ENCODE data around the gene NR2F1-AS1. TPM values are rescaled to one million over a fixed set of nuclear protein-coding genes. Genes with fewer than 3 reads are reported as not detected.

The NR2F1-AS1 gene
- polyA plus RNA-seq, 2 of the 4 experiments (the other 2 are of a cell fraction), result 5.5 to 8.3 TPM

GRCh38 chr5:93580063-93580926, 724 bp downstream of the NR2F1-AS1 start:
- POLR2A ChIA-PET, result interaction anchor here (1.1 kb wide), 1 partner anchor 17 kb away, joined by 3 read pairs; no protein-coding TSS in a partner anchor
- 2% methylated on average over 36 of the region's 73 CpGs for WGBS (ENCODE audit: missing lambda C conversion rate)
- DNase-seq (ENCODE audit: low read depth in 1 of 2, low spot score in 1 of 2), result peak in 1 of 2 experiments; percentile 28
- H3K4me3 ChIP-seq, result peak overlapping the region; percentile 78
- no peak for FAIRE-seq
- peak overlapping the region; percentile 94 for H3K4me2 ChIP-seq
- H3K9me3 ChIP-seq, result no peaks in the 10 kb centered on the region
- peaks cover 4% of the 10 kb centered on the region; the same call in 1 of the 3 replicates for H3K4me1 ChIP-seq
- ATAC-seq, result peak; percentile 8 to 56
- CTCF ChIA-PET, result interaction anchor here (1.1 to 4.4 kb wide), 3 partner anchors 27 to 223 kb away, joined by 3 to 14 read pairs (median 3); no protein-coding TSS in a partner anchor
- H3K27ac ChIP-seq, result peak overlapping the region; percentile 63 to 94
- TF ChIP-seq, protein P1, sequence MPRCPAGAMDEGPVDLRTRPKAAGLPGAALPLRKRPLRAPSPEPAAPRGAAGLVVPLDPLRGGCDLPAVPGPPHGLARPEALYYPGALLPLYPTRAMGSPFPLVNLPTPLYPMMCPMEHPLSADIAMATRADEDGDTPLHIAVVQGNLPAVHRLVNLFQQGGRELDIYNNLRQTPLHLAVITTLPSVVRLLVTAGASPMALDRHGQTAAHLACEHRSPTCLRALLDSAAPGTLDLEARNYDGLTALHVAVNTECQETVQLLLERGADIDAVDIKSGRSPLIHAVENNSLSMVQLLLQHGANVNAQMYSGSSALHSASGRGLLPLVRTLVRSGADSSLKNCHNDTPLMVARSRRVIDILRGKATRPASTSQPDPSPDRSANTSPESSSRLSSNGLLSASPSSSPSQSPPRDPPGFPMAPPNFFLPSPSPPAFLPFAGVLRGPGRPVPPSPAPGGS (IDR thresholded peaks at IDR 0.05), result no peak
- TF ChIP-seq POLR2A (IDR thresholded peaks at IDR 0.05; ENCODE audit: low read length), result no peak; the same call in none of the 2 replicates
- TF ChIP-seq PHF8 (IDR thresholded peaks at IDR 0.05; ENCODE audit: borderline replicate concordance, low read depth), result 0 out of 2 replicates have a peak, but pooled peaks have one; percentile 28
- TF ChIP-seq, protein P2, sequence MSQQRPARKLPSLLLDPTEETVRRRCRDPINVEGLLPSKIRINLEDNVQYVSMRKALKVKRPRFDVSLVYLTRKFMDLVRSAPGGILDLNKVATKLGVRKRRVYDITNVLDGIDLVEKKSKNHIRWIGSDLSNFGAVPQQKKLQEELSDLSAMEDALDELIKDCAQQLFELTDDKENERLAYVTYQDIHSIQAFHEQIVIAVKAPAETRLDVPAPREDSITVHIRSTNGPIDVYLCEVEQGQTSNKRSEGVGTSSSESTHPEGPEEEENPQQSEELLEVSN (IDR thresholded peaks at IDR 0.05; ENCODE audit: borderline replicate concordance, low read depth), result peak; percentile 81; the same call in 1 of the 2 replicates
- no peak for TF ChIP-seq CEBPB (IDR thresholded peaks at IDR 0.05)
- TF ChIP-seq RNF2 (IDR thresholded peaks at IDR 0.05; ENCODE audit: borderline replicate concordance, low read depth), result no peak; the same call in 1 of the 2 replicates
- no peak for TF ChIP-seq FOXS1 (CRISPR knock-in tag; IDR thresholded peaks at IDR 0.05)
- no peak for TF ChIP-seq JUNB (IDR thresholded peaks at IDR 0.05)
- TF ChIP-seq MAX (IDR thresholded peaks at IDR 0.05), result peak; percentile 61; the same call in 1 of the 2 replicates
- TF ChIP-seq HDAC2 (IDR thresholded peaks at IDR 0.05), result no peak
- TF ChIP-seq RAD21 (conservative IDR thresholded peaks at IDR 0.05 in 1 of 2, IDR thresholded peaks at IDR 0.05 in 1 of 2), result 0 out of 5 replicates have a peak, but pooled peaks of 1 of the 2 experiments have one; percentile 15

DNA sequence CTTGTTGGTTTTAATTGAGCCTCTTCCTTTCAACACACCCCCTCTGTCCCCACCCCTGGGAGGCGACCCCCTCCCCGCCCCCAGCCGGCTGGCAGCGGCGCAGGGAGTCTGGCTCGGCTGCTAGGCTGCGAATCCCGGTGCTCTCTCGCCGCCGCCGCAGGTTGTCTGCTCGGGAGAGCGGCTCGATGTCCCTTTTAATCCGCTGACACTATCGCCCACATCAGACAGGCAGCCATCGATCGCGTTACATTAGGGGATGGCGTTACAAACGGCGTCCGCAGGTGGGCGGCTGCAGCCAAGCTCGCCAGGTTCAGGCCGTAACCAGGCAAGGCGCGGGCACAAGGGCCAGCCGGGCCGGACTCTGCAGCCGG, 1.3 kb downstream of the NR2F1-AS1 start:
- POLR2A ChIA-PET, result interaction anchor here (1.1 kb wide), 1 partner anchor 16 kb away, joined by 3 read pairs; no protein-coding TSS in a partner anchor
- FAIRE-seq (no peak), DNase-seq (ENCODE audit: low read depth in 1 of 2, low spot score in 1 of 2) (no peak), ATAC-seq (no peak; a peak in 3 of 6 replicates)
- CTCF ChIA-PET, result interaction anchor here (1.1 to 4.4 kb wide), 4 partner anchors 17 to 224 kb away, joined by 3 to 14 read pairs (median 3); no protein-coding TSS in a partner anchor
- TF ChIP-seq TP53 (CRISPR knock-in tag; IDR thresholded peaks at IDR 0.05), result no peak
- TF ChIP-seq FOXS1 (CRISPR knock-in tag; IDR thresholded peaks at IDR 0.05), result no peak
- TF ChIP-seq, protein P3, sequence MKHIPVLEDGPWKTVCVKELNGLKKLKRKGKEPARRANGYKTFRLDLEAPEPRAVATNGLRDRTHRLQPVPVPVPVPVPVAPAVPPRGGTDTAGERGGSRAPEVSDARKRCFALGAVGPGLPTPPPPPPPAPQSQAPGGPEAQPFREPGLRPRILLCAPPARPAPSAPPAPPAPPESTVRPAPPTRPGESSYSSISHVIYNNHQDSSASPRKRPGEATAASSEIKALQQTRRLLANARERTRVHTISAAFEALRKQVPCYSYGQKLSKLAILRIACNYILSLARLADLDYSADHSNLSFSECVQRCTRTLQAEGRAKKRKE (CRISPR knock-in tag; IDR thresholded peaks at IDR 0.05; ENCODE audit: low read depth), result no peak
- TF ChIP-seq RFX5 (IDR thresholded peaks at IDR 0.05), result no peak
- no peak for TF ChIP-seq KDM5A (IDR thresholded peaks at IDR 0.05)
- no peak for TF ChIP-seq GATA3 (IDR thresholded peaks at IDR 0.05; ENCODE audit: borderline replicate concordance)
- TF ChIP-seq JUNB (IDR thresholded peaks at IDR 0.05), result no peak
- H3K4me3 ChIP-seq, result peak overlapping the region; percentile 78
- peak overlapping the region; percentile 63 to 94 for H3K27ac ChIP-seq
- H3K4me1 ChIP-seq, result peaks cover 4% of the 10 kb centered on the region; the same call in 1 of the 3 replicates
- H3K4me2 ChIP-seq, result peak overlapping the region; percentile 94
- no peaks in the 10 kb centered on the region for H3K9me3 ChIP-seq
- WGBS (ENCODE audit: missing lambda C conversion rate), result no CpG with 5 or more reads among the region's 32 CpGs

All from A549 (cell line).